Hepatocyte (in vitro differentiated cells): ENCODE data around the gene CCDC3.

ENCODE experiments used
- CTCF ChIP-seq: fragments of 200-600 bp; sonication (generic); IDR thresholded peaks from 2 replicates; pipeline ENCODE4 v1.5.1; 2016; ENCODE audit warnings: antibody characterized with exemption, mild to moderate bottlenecking; ENCODE audit not compliant: poor library complexity
- EZH2 ChIP-seq: fragments of 200-600 bp; sonication (generic); IDR thresholded peaks from 2 replicates; pipeline ENCODE4 v1.6.1; 2016; ENCODE audit warnings: antibody characterized with exemption, mild to moderate bottlenecking, borderline replicate concordance
- EZH2phosphoT487 ChIP-seq: fragments of 200-600 bp; sonication (generic); IDR thresholded peaks from one replicate; pipeline ENCODE4 v1.6.1; 2018; ENCODE audit warnings: antibody characterized with exemption, mild to moderate bottlenecking, low read depth, moderate library complexity; ENCODE audit not compliant: unreplicated experiment, severe bottlenecking

GRCh38 chr10:12846718-12847117 lies 154.8 kb downstream of the CCDC3 start:
- no peak for TF ChIP-seq CTCF
- TF ChIP-seq EZH2 = no peak
- TF ChIP-seq EZH2phosphoT487 = no peak
